BJ (cell line): ENCODE data around the gene SERGEF. TPM values are rescaled to one million over a fixed set of nuclear protein-coding genes. Genes with fewer than 3 reads are reported as not detected.

Experiments used
- CTCF ChIA-PET: fragments of 350-600 bp; formaldehyde crosslinking; extraction: SDS; loops from one replicate; lab custom pipeline; 2021; ENCODE audit warnings: antibody characterized with exemption, inconsistent platforms; lab: Yijun Ruan, JAX
- POLR2A ChIA-PET: fragments of 300-600 bp; sonication (Branson Sonifier 250); formaldehyde crosslinking; extraction: SDS; loops from one replicate; lab custom pipeline; 2021; ENCODE audit warnings: antibody characterized with exemption; lab: Charles Lee
- DNase-seq: peaks from one replicate; pipeline ENCODE4 v3.0.0-alpha.2; 2011; ENCODE audit warnings: low read depth
- H3K27me3 ChIP-seq: 2 replicates; pipeline ENCODE4 v1.6.0; 2011; ENCODE audit warnings: low read length; ENCODE audit not compliant: control insufficient read depth, insufficient read depth
- H3K36me3 ChIP-seq: 2 replicates; pipeline ENCODE4 v1.5.1; 2011; ENCODE audit warnings: low read length; ENCODE audit not compliant: control insufficient read depth, insufficient read depth
- H3K4me3 ChIP-seq: 2 replicates; pipeline ENCODE4 v1.5.1; 2011; ENCODE audit warnings: low read depth, mild to moderate bottlenecking, control low read depth, low read length
- CTCF ChIP-seq: IDR thresholded peaks from 2 replicates; pipeline ENCODE4 v1.5.1; 2011; ENCODE audit warnings: low read depth, mild to moderate bottlenecking, control low read depth, inconsistent platforms, low read length, moderate library complexity; ENCODE audit not compliant: insufficient read depth
- polyA plus RNA-seq: library from polyadenylated mRNA; depleted of rRNA; stranded (reverse); fragments of >200 nt; gene quantifications from 2 replicates; pipeline ENCODE4 v1.2.3, GENCODE V29; 2011

The SERGEF gene
- polyA plus RNA-seq, 1 experiment, result 17.4 TPM

GRCh38 chr11:17805043-17805442 lies 207.8 kb downstream of the SERGEF start:
- POLR2A ChIA-PET, result no interaction called here
- CTCF ChIA-PET, result no interaction called here
- no peak for TF ChIP-seq CTCF
- Histone ChIP-seq H3K4me3 (no peak overlapping the region), H3K36me3 (no peaks in the 10 kb centered on the region), H3K27me3 (no peaks in the 10 kb centered on the region)
- no peak for DNase-seq

GRCh38 chr11:17803754-17804334 lies 209.0 kb downstream of the SERGEF start:
- H3K4me3 ChIP-seq, result no peak overlapping the region
- DNase-seq, result no peak
- no peaks in the 10 kb centered on the region for H3K36me3 ChIP-seq
- POLR2A ChIA-PET, result no interaction called here
- CTCF ChIA-PET, result no interaction called here
- TF ChIP-seq CTCF, result no peak
- H3K27me3 ChIP-seq, result no peaks in the 10 kb centered on the region

- CTCF ChIA-PET, result no interaction called here
- H3K27me3 ChIP-seq, result no peaks in the 10 kb centered on the region
- H3K36me3 ChIP-seq, result no peaks in the 10 kb centered on the region
- DNase-seq, result no peak
- POLR2A ChIA-PET, result no interaction called here
- TF ChIP-seq CTCF, result no peak
- H3K4me3 ChIP-seq, result no peak overlapping the region
Measured at GRCh38 chr11:17802491-17802890, 210.4 kb downstream of the SERGEF start.

- no peak for TF ChIP-seq CTCF
- no peak overlapping the region for H3K4me3 ChIP-seq
- CTCF ChIA-PET, result no interaction called here
- H3K27me3 ChIP-seq, result no peaks in the 10 kb centered on the region
- DNase-seq, result no peak
- H3K36me3 ChIP-seq, result no peaks in the 10 kb centered on the region
- POLR2A ChIA-PET, result no interaction called here
Measured at GRCh38 chr11:17801166-17801565, 211.7 kb downstream of the SERGEF start.

GRCh38 chr11:17799147-17799546 lies 213.7 kb downstream of the SERGEF start:
- POLR2A ChIA-PET, result no interaction called here
- CTCF ChIA-PET, result interaction anchor here (0.9 kb wide), 1 partner anchor 11 kb away, joined by 3 read pairs; no protein-coding TSS in a partner anchor
- no peak overlapping the region for H3K4me3 ChIP-seq
- TF ChIP-seq CTCF, result no peak
- H3K36me3 ChIP-seq, result no peaks in the 10 kb centered on the region
- H3K27me3 ChIP-seq, result no peaks in the 10 kb centered on the region
- no peak for DNase-seq
